ENCODE results near the gene CHRNA4. TPM values are rescaled to one million over a fixed set of nuclear protein-coding genes. Genes with fewer than 3 reads are reported as not detected.

Gene CHRNA4
- total RNA-seq, 2 donors from 2014 or later, result not detected

- H3K27ac Mint-ChIP-seq, result no peak overlapping the region
- DNase-seq (ENCODE audit: low spot score in 2 of 2) (no peak), ATAC-seq (no peak)
- H3K9me3 Mint-ChIP-seq, result no peaks in the 10 kb centered on the region
- H3K36me3 Mint-ChIP-seq, result no peaks in the 10 kb centered on the region
Measured at GRCh38 chr20:63400486-63401210, 39.5 kb upstream of the CHRNA4 start.

- DNase-seq (ENCODE audit: low spot score in 2 of 2) (no peak), ATAC-seq (no peak)
- Mint-ChIP-seq H3K36me3 (no peaks in the 10 kb centered on the region), H3K9me3 (no peaks in the 10 kb centered on the region), H3K27ac (no peak overlapping the region)
Measured at GRCh38 chr20:63399596-63400375, 38.6 kb upstream of the CHRNA4 start.

DNA sequence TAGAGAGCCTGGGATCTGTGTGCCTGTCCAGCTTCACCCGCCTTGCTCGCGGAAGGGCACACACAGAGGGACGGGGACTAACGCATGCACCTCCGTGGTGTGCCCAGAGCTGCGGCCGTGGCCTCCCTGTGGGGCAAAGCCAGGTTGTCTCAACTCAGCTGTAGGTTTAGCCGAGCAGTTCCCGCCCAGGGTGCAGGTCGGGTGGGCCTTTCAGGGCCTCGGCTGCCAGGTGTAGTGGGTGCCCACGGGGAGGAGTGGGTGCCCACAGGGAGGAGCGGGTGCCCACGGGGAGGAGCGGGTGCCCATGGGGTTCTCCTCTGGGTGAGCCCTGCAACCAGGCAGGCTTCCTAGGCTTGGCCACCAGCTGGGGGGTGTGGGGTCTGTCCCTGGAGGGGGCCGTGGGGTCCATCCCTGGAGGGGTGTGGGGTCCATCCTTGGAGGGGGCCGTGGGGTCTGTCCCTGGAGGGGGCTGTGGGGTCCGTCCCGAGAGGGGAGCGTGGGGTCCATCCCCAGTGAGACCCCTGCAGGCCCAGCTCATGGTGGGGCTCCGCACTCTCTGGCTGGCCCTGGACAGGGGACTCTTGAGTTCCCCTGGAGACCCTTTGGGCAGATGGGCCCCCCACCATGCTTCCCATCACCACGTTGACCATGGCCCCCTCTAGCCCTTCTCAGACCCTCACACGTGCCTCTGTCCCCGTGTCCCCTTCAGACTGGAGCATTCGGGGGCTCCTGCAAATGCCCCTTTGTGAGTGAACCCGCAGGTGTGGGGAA lies 37.8 kb upstream of the CHRNA4 start:
- DNase-seq (ENCODE audit: low spot score in 2 of 2), result no peak
- Mint-ChIP-seq H3K9me3 (no peaks in the 10 kb centered on the region), H3K36me3 (no peaks in the 10 kb centered on the region), H3K27ac (no peak overlapping the region)
- no peak for ATAC-seq

GRCh38 chr20:63397946-63398450 lies 36.8 kb upstream of the CHRNA4 start:
- H3K9me3 Mint-ChIP-seq, result no peaks in the 10 kb centered on the region
- DNase-seq (ENCODE audit: low spot score in 2 of 2), result no peak
- H3K27ac Mint-ChIP-seq, result no peak overlapping the region
- no peaks in the 10 kb centered on the region for H3K36me3 Mint-ChIP-seq
- no peak for ATAC-seq

- ATAC-seq, result no peak
- no peak for DNase-seq (ENCODE audit: low spot score in 2 of 2)
- no peak overlapping the region for H3K27ac Mint-ChIP-seq
- no peaks in the 10 kb centered on the region for H3K9me3 Mint-ChIP-seq
- H3K36me3 Mint-ChIP-seq, result no peaks in the 10 kb centered on the region
Measured at GRCh38 chr20:63397155-63397843, 36.1 kb upstream of the CHRNA4 start.

DNA sequence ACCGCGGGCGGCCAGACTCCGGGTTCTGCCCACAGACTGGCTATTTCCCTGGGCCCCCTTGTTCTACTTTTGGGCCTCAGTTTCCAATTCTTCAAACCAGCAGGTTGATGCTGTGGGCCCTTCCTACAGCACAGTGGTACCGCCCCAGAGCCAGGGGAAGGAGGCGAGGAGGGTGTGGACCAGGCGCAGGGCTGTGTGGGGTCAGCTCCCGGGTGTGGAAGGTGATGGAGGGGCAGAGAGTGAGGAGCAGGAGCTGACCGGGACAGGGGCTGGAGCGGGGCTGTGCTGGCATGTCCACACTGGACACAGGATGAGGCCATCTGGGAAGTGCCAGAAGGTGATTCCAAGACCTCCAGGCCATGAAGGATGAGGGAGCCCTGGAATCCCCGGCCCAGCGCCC lies 35.2 kb upstream of the CHRNA4 start:
- ATAC-seq, result no peak
- Mint-ChIP-seq H3K27ac (no peak overlapping the region), H3K9me3 (no peaks in the 10 kb centered on the region), H3K36me3 (no peaks in the 10 kb centered on the region)
- DNase-seq (ENCODE audit: low spot score in 2 of 2), result no peak

- Mint-ChIP-seq H3K9me3 (no peaks in the 10 kb centered on the region), H3K27ac (no peak overlapping the region), H3K36me3 (no peaks in the 10 kb centered on the region)
- no peak for ATAC-seq
- DNase-seq (ENCODE audit: low spot score in 2 of 2), result no peak
Measured at GRCh38 chr20:63395723-63396122, 34.6 kb upstream of the CHRNA4 start.

GRCh38 chr20:63394920-63395455 lies 33.8 kb upstream of the CHRNA4 start:
- H3K27ac Mint-ChIP-seq, result no peak overlapping the region
- DNase-seq (ENCODE audit: low spot score in 2 of 2), result no peak
- ATAC-seq, result no peak
- no peaks in the 10 kb centered on the region for H3K36me3 Mint-ChIP-seq
- no peaks in the 10 kb centered on the region for H3K9me3 Mint-ChIP-seq

GRCh38 chr20:63394069-63394919 lies 33.1 kb upstream of the CHRNA4 start:
- H3K9me3 Mint-ChIP-seq, result no peaks in the 10 kb centered on the region
- no peak for DNase-seq (ENCODE audit: low spot score in 2 of 2)
- H3K27ac Mint-ChIP-seq, result no peak overlapping the region
- no peak for ATAC-seq
- no peaks in the 10 kb centered on the region for H3K36me3 Mint-ChIP-seq

DNA sequence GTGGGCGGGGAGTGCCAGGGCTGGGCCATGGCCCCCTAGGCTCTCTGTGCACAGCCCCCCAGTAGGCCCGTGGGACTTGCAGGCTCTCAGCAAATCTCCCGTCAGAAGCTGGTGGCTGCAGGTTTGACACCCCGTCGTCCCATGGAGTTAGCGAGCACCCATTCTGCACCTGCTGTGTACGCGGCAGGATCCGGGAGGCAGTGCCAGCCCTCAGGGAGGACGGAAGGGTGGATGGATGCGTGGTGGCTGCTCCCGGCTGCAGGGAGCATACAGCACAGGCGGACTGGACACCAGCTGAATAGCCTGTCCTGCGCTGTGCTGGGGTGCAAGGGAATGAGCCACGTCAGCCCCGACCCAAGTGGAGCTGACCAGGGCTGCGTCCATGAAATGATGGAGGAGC lies 32.4 kb upstream of the CHRNA4 start:
- H3K9me3 Mint-ChIP-seq, result no peaks in the 10 kb centered on the region
- H3K27ac Mint-ChIP-seq, result no peak overlapping the region
- H3K36me3 Mint-ChIP-seq, result no peaks in the 10 kb centered on the region
- ATAC-seq (no peak), DNase-seq (ENCODE audit: low spot score in 2 of 2) (no peak)

GRCh38 chr20:63392465-63393365 lies 31.6 kb upstream of the CHRNA4 start:
- ATAC-seq (no peak), DNase-seq (ENCODE audit: low spot score in 2 of 2) (no peak)
- peaks cover 4 to 5% of the 10 kb centered on the region in 2 donors for H3K9me3 Mint-ChIP-seq
- H3K36me3 Mint-ChIP-seq, result peaks cover 4 to 6% of the 10 kb centered on the region in 2 donors
- no peak overlapping the region for H3K27ac Mint-ChIP-seq

DNA sequence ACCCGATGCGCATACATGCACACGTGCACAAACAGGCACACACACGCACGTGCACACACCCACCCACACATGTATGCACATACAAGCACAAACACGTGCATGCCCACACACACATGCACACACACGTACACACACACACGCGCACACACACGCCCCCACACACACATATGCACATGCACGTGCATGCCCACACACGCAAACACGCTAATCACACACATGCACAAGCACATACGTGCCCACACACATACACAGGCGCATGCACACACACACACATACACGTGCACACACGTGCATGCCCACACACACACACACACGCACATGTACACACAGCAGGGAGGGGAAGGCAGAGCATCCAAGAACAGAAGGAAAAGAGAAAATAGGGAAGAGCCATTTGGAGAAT lies 26.8 kb upstream of the CHRNA4 start:
- peaks cover 21 to 23% of the 10 kb centered on the region in 2 donors for H3K36me3 Mint-ChIP-seq
- ATAC-seq (no peak), DNase-seq (ENCODE audit: low spot score in 2 of 2) (no peak)
- H3K9me3 Mint-ChIP-seq, result peaks cover 26 to 28% of the 10 kb centered on the region in 2 donors
- H3K27ac Mint-ChIP-seq, result no peak overlapping the region

GRCh38 chr20:63387393-63387792 lies 26.2 kb upstream of the CHRNA4 start:
- no peak overlapping the region for H3K27ac Mint-ChIP-seq
- ATAC-seq (no peak), DNase-seq (ENCODE audit: low spot score in 2 of 2) (no peak)

DNA sequence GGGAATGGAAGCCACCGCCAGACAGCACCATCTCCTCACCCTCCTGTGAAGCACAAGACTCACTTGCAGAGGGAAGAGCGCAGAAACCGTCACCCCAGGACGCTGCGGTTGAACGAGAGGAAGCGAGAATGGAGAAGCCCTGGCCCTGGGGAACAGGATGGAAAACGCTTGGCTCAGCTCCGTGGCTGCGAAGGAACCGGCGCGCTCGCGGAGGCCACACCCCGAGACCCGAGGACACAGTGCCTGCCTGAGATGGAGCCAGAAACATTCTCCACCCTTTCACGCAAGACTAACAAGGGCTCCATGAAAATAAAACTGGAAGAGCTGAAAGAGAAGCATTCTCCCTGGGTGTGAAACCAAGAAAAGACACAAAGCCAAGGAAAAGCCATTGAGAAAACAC lies 25.3 kb upstream of the CHRNA4 start:
- H3K9me3 Mint-ChIP-seq, result peaks cover 26 to 28% of the 10 kb centered on the region in 2 donors
- H3K27ac Mint-ChIP-seq, result no peak overlapping the region
- ATAC-seq, result no peak
- DNase-seq (ENCODE audit: low spot score in 2 of 2), result no peak
- peaks cover 21 to 23% of the 10 kb centered on the region in 2 donors for H3K36me3 Mint-ChIP-seq

More at GRCh38 chr20:63387393-63387792, 26.2 kb upstream of the CHRNA4 start:
- Mint-ChIP-seq H3K36me3 (peaks cover 21 to 23% of the 10 kb centered on the region in 2 donors), H3K9me3 (peaks cover 26 to 28% of the 10 kb centered on the region in 2 donors)

- Mint-ChIP-seq H3K27ac (no peak overlapping the region), H3K9me3 (peaks cover 26 to 28% of the 10 kb centered on the region in 2 donors), H3K36me3 (peaks cover 21 to 23% of the 10 kb centered on the region in 2 donors)
- DNase-seq (ENCODE audit: low spot score in 2 of 2) (no peak), ATAC-seq (no peak)
Measured at GRCh38 chr20:63385819-63386218, 24.7 kb upstream of the CHRNA4 start.

All from activated naive CD4-positive, alpha-beta T cell treated with anti-CD3 and anti-CD28 coated beads, Interleukin-2, amount 50 U/mL, for 72 hours (primary cell).